HEK293T (cell line): Measurements from ENCODE around the gene MLXIPL.
A peak's percentile ranks its signal among the peaks of the same experiment; 100 is the strongest.
"Not testable (repeated sequence)": the region's sequence is repeated elsewhere in the genome, so short reads cannot be mapped to it uniquely, and the experiment has no call there.

Source experiments
- CTCF ChIA-PET: fragments of 350-600 bp; formaldehyde crosslinking; extraction: SDS; loops from one replicate; lab custom pipeline; 2021; ENCODE audit warnings: antibody characterized with exemption, inconsistent platforms; lab: Yijun Ruan, JAX
- POLR2A ChIA-PET: fragments of 350-600 bp; formaldehyde crosslinking; extraction: SDS; loops from one replicate; lab custom pipeline; 2020; ENCODE audit warnings: antibody characterized with exemption, inconsistent platforms; lab: Yijun Ruan, JAX
- DNase-seq: peaks from one replicate; pipeline ENCODE4 v3.0.0; 2012; ENCODE audit warnings: mixed read lengths; ENCODE audit errors: extremely low spot score
- ARNT ChIP-seq: fragments of 450-650 bp; IDR thresholded peaks from 2 replicates; pipeline ENCODE4 v1.6.1; 2017; ENCODE audit warnings: mild to moderate bottlenecking
- BHLHE40 ChIP-seq: fragments of 450-650 bp; IDR thresholded peaks from 2 replicates; pipeline ENCODE4 v1.6.1; 2016; ENCODE audit warnings: mild to moderate bottlenecking, moderate library complexity, borderline replicate concordance
- CTBP1 ChIP-seq: fragments of 450-650 bp; IDR thresholded peaks from 2 replicates; pipeline ENCODE4 v1.6.1; 2016; ENCODE audit warnings: borderline replicate concordance
- ELF4 ChIP-seq: fragments of 450-650 bp; IDR thresholded peaks from 2 replicates; pipeline ENCODE4 v1.6.1; 2017; ENCODE audit warnings: antibody characterized with exemption
- FOXA1 ChIP-seq: fragments of 450-650 bp; IDR thresholded peaks from 2 replicates; pipeline ENCODE4 v1.6.1; 2016; ENCODE audit warnings: mild to moderate bottlenecking
- FOXK2 ChIP-seq: fragments of 450-650 bp; IDR thresholded peaks from 2 replicates; pipeline ENCODE4 v1.6.1; 2016; ENCODE audit warnings: mild to moderate bottlenecking
- FOXM1 ChIP-seq: fragments of 450-650 bp; IDR thresholded peaks from 2 replicates; pipeline ENCODE4 v1.6.1; 2017; ENCODE audit warnings: mild to moderate bottlenecking, borderline replicate concordance
- HDGF ChIP-seq: fragments of 450-650 bp; IDR thresholded peaks from 2 replicates; pipeline ENCODE4 v1.6.1; 2017; ENCODE audit warnings: antibody characterized with exemption, borderline replicate concordance
- L3MBTL2 ChIP-seq: fragments of 450-650 bp; conservative IDR thresholded peaks from 2 replicates; pipeline ENCODE4 v1.6.1; 2016; ENCODE audit warnings: mild to moderate bottlenecking
- LEF1 ChIP-seq: fragments of 450-650 bp; IDR thresholded peaks from 2 replicates; pipeline ENCODE4 v1.6.1; 2017; ENCODE audit warnings: mild to moderate bottlenecking, borderline replicate concordance
- NFRKB ChIP-seq: fragments of 450-650 bp; IDR thresholded peaks from 2 replicates; pipeline ENCODE4 v1.6.1; 2016; ENCODE audit warnings: mild to moderate bottlenecking, moderate library complexity
- SP1 ChIP-seq: fragments of 450-650 bp; IDR thresholded peaks from 2 replicates; pipeline ENCODE4 v1.6.1; 2017
- SUZ12 ChIP-seq: fragments of 450-650 bp; IDR thresholded peaks from 2 replicates; pipeline ENCODE4 v1.6.1; 2016; ENCODE audit warnings: mild to moderate bottlenecking
- TARDBP ChIP-seq: fragments of 450-650 bp; IDR thresholded peaks from 2 replicates; pipeline ENCODE4 v1.6.1; 2016
- ZNF384 ChIP-seq: fragments of 450-650 bp; IDR thresholded peaks from 2 replicates; pipeline ENCODE4 v1.6.1; 2016
- TF ChIP-seq, protein P1 (sequence below): fragments of 450-650 bp; IDR thresholded peaks from 2 replicates; pipeline ENCODE4 v1.6.1; 2016

MLXIPL gene

DNA sequence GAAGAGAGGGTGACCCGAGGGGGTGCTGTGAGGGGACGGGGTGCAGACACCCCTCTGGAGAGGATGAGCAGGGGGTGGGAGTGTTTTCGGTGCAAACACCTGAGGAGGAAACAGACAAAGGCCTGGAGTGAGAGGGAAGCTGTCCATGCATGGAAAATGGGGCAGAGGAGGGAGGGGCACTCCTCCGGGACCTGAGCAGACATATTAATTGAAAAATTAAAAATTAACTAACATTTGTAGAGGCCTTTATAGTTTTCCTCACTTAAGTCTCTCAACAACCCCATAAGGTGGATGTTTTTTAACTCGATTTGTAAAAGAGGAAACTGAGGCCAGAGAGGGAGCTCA is 44.5 kb upstream of the MLXIPL start:
- ChIA-PET CTCF (interaction anchor here (0.6 to 3.1 kb wide), 5 partner anchors 8 to 62 kb away, joined by 3 to 16 read pairs (median 3); no protein-coding TSS in a partner anchor), POLR2A (interaction anchor here (1.2 kb wide), 1 partner anchor 70 kb away, joined by 4 read pairs; the partner anchor contains the start of gene ABHD11)
- no peak for DNase-seq
- TF ChIP-seq HDGF (no peak), SP1 (no peak), LEF1 (no peak), TARDBP (no peak), ELF4 (no peak), BHLHE40 (no peak), SUZ12 (no peak)

DNA sequence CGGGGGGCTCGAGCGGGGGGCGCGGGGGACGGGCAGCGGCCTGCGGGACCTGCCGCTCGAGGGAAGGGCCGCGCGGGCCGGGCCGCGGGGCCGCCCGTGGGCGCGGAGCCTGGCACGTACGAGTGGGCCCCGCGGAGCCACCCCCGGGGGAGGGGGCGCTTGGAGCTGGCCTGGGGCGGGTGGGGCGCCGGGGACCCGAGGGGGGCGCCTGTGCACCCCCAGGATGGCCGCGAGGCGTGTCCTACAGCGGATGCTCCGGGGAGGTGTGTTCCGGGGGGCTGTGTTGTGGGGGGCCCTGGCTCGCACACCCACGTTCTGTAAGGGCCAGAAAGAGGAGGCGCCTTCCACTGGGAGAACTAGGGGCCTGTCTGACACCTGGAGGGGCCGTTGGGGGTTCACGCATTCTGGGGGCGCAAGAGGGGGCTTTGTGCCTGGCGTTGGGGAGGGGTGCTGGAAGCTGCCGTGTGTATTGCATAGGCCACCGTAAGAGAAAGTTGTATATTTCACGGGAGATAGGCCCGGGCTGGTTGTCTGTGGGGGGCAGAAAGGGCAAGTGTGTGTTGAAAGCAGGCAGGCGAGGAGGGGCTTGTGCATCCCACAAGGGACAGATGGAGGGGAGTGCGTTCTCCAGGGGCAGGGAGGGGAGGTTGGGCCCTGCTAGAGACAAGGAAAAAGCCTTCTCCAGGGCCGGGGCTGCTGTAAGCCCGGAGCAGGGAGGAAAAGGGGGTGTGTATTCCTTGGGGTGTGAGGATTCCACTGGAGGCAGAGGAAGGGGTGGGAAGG is 44.0 kb upstream of the MLXIPL start:
- TF ChIP-seq ARNT (no peak), BHLHE40 (no peak), HDGF (no peak), L3MBTL2 (no peak), SP1 (no peak), FOXM1 (no peak), ZNF384 (no peak), FOXA1 (no peak), SUZ12 (no peak), ELF4 (no peak), CTBP1 (no peak), LEF1 (no peak), FOXK2 (no peak), NFRKB (no peak), TARDBP (no peak)
- TF ChIP-seq, protein P1, sequence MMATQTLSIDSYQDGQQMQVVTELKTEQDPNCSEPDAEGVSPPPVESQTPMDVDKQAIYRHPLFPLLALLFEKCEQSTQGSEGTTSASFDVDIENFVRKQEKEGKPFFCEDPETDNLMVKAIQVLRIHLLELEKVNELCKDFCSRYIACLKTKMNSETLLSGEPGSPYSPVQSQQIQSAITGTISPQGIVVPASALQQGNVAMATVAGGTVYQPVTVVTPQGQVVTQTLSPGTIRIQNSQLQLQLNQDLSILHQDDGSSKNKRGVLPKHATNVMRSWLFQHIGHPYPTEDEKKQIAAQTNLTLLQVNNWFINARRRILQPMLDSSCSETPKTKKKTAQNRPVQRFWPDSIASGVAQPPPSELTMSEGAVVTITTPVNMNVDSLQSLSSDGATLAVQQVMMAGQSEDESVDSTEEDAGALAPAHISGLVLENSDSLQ: no peak
- CTCF ChIA-PET: interaction anchor here (0.6 to 3.1 kb wide), 10 partner anchors 8 to 582 kb away, joined by 3 to 16 read pairs (median 3); no protein-coding TSS in a partner anchor
- POLR2A ChIA-PET: interaction anchor here (1.2 kb wide), 1 partner anchor 70 kb away, joined by 4 read pairs; the partner anchor contains the start of gene ABHD11
- DNase-seq: no peak

- TF ChIP-seq ZNF384: no peak
- TF ChIP-seq FOXM1: peak; percentile 57
- TF ChIP-seq TARDBP: no peak
- no peak for TF ChIP-seq SP1
- ChIA-PET POLR2A (no interaction called here), CTCF (interaction anchor here (0.6 to 3.1 kb wide), 8 partner anchors 14 to 583 kb away, joined by 3 to 16 read pairs (median 3); no protein-coding TSS in a partner anchor)
- DNase-seq: peak; percentile 89
Observed at GRCh38 chr7:73667344-73668102, 43.2 kb upstream of the MLXIPL start, which contains the start of gene VPS37D. Gene VPS37D (plus strand): TSS chr7:73667831. CDS start chr7:73667959, 128 bp downstream.

DNA sequence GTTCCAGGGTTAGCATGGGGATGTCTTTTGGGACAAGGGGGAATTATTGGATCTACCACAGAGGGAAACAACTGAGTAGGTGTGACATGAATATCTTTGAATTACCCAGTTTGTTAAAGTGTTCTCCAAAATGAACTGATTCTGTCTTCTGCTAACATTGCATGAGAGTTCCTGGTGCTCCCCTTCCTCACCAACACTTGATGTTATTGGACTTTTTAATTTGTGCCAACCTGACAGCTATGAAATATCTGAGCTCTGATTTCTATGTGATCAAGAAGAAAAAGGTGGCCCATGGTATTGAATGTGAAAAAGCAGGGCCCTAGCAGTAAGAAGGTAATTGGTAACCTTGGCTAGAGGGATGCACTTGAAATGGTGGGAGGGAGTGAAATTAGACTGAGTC is 38.7 kb upstream of the MLXIPL start:
- no peak for TF ChIP-seq TARDBP
- no peak for TF ChIP-seq FOXM1
- TF ChIP-seq HDGF: no peak
- TF ChIP-seq NFRKB: no peak
- no peak for TF ChIP-seq L3MBTL2
- ChIA-PET CTCF (interaction anchor here (0.6 kb wide), 1 partner anchor 66 kb away, joined by 3 read pairs; no protein-coding TSS in a partner anchor), POLR2A (no interaction called here)
- no peak for DNase-seq

DNA sequence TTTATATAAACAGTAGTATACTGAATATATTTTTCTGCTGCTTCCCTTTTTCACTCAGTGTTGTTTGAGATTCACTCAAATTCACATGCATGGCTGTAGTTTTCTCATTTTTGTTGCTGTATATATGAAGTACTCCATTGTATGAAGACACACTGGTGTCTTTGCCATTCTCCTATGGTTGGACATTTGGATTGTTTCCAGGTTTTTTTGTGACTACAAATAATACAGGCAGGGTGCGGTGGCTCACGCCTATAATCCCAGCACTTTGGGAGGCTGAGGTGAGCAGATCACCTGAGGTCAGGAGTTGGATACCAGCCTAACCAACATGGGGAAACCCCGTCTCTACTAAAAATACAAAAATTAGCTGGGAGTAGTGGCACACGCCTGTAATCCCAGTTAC is 36.3 kb upstream of the MLXIPL start:
- POLR2A ChIA-PET, DNase-seq: not testable (repeated sequence)
- CTCF ChIA-PET: interaction anchor here (0.6 kb wide), 1 partner anchor 8 kb away, joined by 3 read pairs; no protein-coding TSS in a partner anchor

- POLR2A ChIA-PET: no interaction called here
- CTCF ChIA-PET: no interaction called here
- TF ChIP-seq SP1: no peak
- no peak for TF ChIP-seq FOXM1
- no peak for TF ChIP-seq HDGF
- no peak for TF ChIP-seq BHLHE40
- TF ChIP-seq ZNF384: no peak
- no peak for DNase-seq
Observed at GRCh38 chr7:73659983-73660382, 35.7 kb upstream of the MLXIPL start.

GRCh38 chr7:73655309-73655708 is 31.0 kb upstream of the MLXIPL start:
- POLR2A ChIA-PET, DNase-seq, CTCF ChIA-PET: not testable (repeated sequence)

DNA sequence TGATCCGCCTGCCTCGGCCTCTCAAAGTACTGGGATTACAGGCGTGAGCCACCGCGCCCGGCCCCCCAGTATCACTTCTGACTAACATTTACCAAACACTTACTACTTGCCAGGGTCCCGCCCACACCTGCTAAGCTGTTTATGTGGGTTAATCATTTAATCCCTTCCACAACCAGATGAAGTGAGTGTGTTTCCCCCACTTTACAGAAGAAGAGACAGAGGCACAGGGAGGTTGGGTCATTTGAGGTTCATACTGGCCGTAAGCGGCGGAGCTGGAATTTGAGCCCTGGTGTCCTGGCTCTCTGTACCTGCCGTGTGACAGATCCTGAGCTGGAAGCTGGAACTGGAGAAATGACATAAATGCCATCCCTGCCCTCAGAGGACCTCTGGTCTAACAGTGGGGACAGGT is 28.2 kb upstream of the MLXIPL start:
- ChIA-PET POLR2A (no interaction called here), CTCF (interaction anchor here (0.8 kb wide), 1 partner anchor 46 kb away, joined by 5 read pairs; no protein-coding TSS in a partner anchor)
- TF ChIP-seq FOXM1: no peak
- no peak for TF ChIP-seq BHLHE40
- no peak for TF ChIP-seq FOXA1
- no peak for TF ChIP-seq SP1
- no peak for TF ChIP-seq CTBP1
- TF ChIP-seq NFRKB: no peak
- no peak for TF ChIP-seq TARDBP
- TF ChIP-seq ELF4: no peak
- TF ChIP-seq ZNF384: no peak
- TF ChIP-seq SUZ12: no peak
- TF ChIP-seq HDGF: no peak
- TF ChIP-seq ARNT: no peak
- DNase-seq: no peak
